ENCODE results near the gene PCDHA3.
"Not testable (repeated sequence)": the region's sequence is repeated elsewhere in the genome, so short reads cannot be mapped to it uniquely, and the experiment has no call there.

Gene PCDHA3

GRCh38 chr5:140808889-140809291 lies 8.0 kb downstream of the PCDHA3 start:
- DNase-seq (ENCODE audit: low read depth in 2 of 2, low spot score in 1 of 2) = no peak

- no peak for DNase-seq (ENCODE audit: low read depth in 2 of 2, low spot score in 1 of 2)
Measured at GRCh38 chr5:140821375-140822280, 20.8 kb downstream of the PCDHA3 start, which contains the start of gene PCDHA5. PCDHA5 (plus strand) TSS chr5:140821613.

- DNase-seq (ENCODE audit: low read depth in 2 of 2, low spot score in 1 of 2) = no peak
Measured at GRCh38 chr5:140822281-140822629, 21.4 kb downstream of the PCDHA3 start.

- not testable (repeated sequence) for DNase-seq (ENCODE audit: low read depth in 2 of 2, low spot score in 1 of 2)
Measured at GRCh38 chr5:140822969-140823368, 22.1 kb downstream of the PCDHA3 start.

- no peak for DNase-seq (ENCODE audit: low read depth in 2 of 2, low spot score in 1 of 2)
Measured at GRCh38 chr5:140823475-140823874, 22.6 kb downstream of the PCDHA3 start.

- DNase-seq (ENCODE audit: low read depth in 2 of 2, low spot score in 1 of 2) = no peak
Measured at GRCh38 chr5:140827704-140828361, 27.0 kb downstream of the PCDHA3 start, which contains the start of gene PCDHA6. PCDHA6 (plus strand) TSS chr5:140827960; CDS start chr5:140828092, 132 bp downstream.

- no peak for DNase-seq (ENCODE audit: low read depth in 2 of 2, low spot score in 1 of 2)
Measured at GRCh38 chr5:140828362-140828737, 27.5 kb downstream of the PCDHA3 start.

- not testable (repeated sequence) for DNase-seq (ENCODE audit: low read depth in 2 of 2, low spot score in 1 of 2)
Measured at GRCh38 chr5:140829511-140830501, 28.9 kb downstream of the PCDHA3 start.

- no peak for DNase-seq (ENCODE audit: low read depth in 2 of 2, low spot score in 1 of 2)
Measured at GRCh38 chr5:140833993-140834392, 33.1 kb downstream of the PCDHA3 start, which contains the start of gene PCDHA7. PCDHA7 (plus strand) TSS chr5:140834269; CDS start chr5:140834384, 115 bp downstream.

- not testable (repeated sequence) for DNase-seq (ENCODE audit: low read depth in 2 of 2, low spot score in 1 of 2)
Measured at GRCh38 chr5:140834439-140835008, 33.7 kb downstream of the PCDHA3 start.

- no peak for DNase-seq (ENCODE audit: low read depth in 2 of 2, low spot score in 1 of 2)
Measured at GRCh38 chr5:140835622-140836510, 35.0 kb downstream of the PCDHA3 start.

- no peak for DNase-seq (ENCODE audit: low read depth in 2 of 2, low spot score in 1 of 2)
Measured at GRCh38 chr5:140840978-140841962, 40.4 kb downstream of the PCDHA3 start, which contains the start of gene PCDHA8. PCDHA8 (plus strand) TSS chr5:140841187; CDS start chr5:140841322, 135 bp downstream.

- DNase-seq (ENCODE audit: low read depth in 2 of 2, low spot score in 1 of 2) = no peak
Measured at GRCh38 chr5:140842798-140843733, 42.2 kb downstream of the PCDHA3 start.

GRCh38 chr5:140848139-140849102 lies 47.6 kb downstream of the PCDHA3 start, which contains the start of gene PCDHA9:
PCDHA9 (plus strand) TSS chr5:140848382; CDS start chr5:140848496, 114 bp downstream.
- not testable (repeated sequence) for DNase-seq (ENCODE audit: low read depth in 2 of 2, low spot score in 1 of 2)

- DNase-seq (ENCODE audit: low read depth in 2 of 2, low spot score in 1 of 2) = not testable (repeated sequence)
Measured at GRCh38 chr5:140849831-140850634, 49.2 kb downstream of the PCDHA3 start.

Data from stimulated activated CD8-positive, alpha-beta memory T cell treated with anti-CD3 and anti-CD28 coated beads, Interleukin-4, amount 100 ng/mL, for 1 hour (primary cell).